Fibroblast of skin of scalp (primary cell): ENCODE measurements around the gene RAB4B. TPM values are rescaled to one million over a fixed set of nuclear protein-coding genes. Genes with fewer than 3 reads are reported as not detected.
"Not testable (repeated sequence)": the region's sequence is repeated elsewhere in the genome, so short reads cannot be mapped to it uniquely, and the experiment has no call there.

Experiments used
- DNase-seq: peaks from one replicate; pipeline ENCODE4 v3.0.0-alpha.2; 2013
- polyA plus RNA-seq, 2 experiments: library from polyadenylated mRNA; unstranded; fragments of 120-200 nt; gene quantifications; one replicate each; pipeline ENCODE4 v1.2.1, GENCODE V29; 2013; ENCODE audit not compliant: insufficient read length in 2 of 2

The RAB4B gene, protein sequence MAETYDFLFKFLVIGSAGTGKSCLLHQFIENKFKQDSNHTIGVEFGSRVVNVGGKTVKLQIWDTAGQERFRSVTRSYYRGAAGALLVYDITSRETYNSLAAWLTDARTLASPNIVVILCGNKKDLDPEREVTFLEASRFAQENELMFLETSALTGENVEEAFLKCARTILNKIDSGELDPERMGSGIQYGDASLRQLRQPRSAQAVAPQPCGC
- 23.2 TPM for polyA plus RNA-seq (2013, experiment 1 of 2; ENCODE audit: insufficient read length)
- polyA plus RNA-seq (2013, experiment 2 of 2; ENCODE audit: insufficient read length): 21.1 TPM

DNA sequence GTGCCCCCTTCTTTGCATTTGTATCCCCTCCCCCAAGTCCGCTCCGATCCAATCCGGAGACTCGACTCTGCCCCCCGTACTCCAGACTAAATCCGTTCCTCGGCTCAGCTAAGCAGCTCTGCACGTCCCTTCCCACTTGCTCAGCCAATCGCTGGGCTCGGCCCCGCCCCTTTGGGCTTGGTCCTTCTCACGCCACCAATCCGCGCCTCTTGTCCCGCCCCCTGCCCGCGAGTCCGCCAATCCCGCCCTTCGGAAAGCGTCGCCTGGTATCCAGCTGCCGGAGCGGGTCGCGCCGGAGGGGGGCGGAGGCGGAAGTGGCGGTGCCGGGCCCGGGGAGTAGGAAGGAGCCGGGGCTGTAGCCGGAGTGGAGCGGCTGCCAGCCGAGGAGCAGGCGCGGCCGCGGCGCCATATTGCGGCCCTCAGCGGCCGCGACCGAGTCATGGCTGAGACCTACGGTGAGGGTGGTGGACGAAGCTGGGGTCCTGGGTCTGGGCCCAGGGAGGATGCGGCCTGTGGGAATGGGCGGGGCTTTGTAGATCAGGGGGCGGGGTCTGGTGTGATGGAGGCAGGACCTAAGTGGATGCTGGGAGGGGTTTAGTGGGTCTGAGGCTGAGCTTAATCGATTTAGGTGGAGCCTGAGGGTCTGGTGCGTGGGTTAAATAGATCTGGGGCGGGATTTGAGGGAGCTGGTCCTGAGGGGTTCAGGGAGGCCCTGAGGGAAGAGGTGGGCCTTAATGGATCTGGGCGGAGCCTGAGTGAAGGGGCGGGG lies at the start of gene RAB4B:
RAB4B (plus strand) TSS at position 311 of the 769 bp plus-strand sequence; CDS start at position 440, 129 bp downstream.
- DNase-seq: peak; percentile 100

DNA sequence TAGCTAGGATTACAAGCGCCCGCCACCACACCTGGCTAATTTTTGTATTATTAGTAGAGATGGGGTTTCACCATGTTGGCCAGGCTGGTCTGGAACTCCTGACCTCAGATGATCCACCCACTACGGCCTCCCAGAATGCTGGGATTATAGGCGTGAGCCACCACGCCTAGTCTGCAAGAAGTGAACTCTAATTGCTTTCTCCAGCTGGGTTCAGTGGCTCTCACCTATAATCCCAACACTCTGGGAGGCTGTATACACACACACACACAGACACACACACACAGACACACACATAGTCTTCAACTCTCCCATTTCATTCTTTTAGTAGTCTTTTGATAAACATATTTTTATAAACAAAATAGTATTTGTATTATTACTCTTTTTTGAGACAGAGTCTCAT lies 48.0 kb upstream of the RAB4B start:
- DNase-seq: not testable (repeated sequence)

- not testable (repeated sequence) for DNase-seq
Measured at GRCh38 chr19:40732304-40732703, 45.7 kb upstream of the RAB4B start.

DNA sequence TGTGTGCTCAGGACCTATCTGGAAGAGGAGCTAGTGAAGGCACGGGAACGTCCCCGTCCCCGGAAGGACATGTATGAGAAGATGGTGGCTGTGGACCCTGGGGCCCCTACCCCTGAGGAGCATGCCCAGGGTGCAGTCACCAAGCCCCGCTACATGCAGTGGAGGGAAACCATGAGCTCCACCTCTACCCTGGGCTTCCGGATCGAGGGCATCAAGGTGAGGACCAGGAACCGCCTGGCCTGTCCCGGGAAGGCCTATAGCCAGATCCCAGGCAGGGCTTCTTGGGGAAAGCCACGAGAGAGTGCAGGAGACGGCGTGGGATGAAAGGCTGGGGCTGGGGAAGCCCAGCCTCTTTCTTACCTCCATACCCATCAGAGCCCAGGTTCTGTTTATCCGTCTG lies 44.9 kb upstream of the RAB4B start:
- DNase-seq: no peak

GRCh38 chr19:40735013-40735771 lies 42.9 kb upstream of the RAB4B start:
- no peak for DNase-seq

DNA sequence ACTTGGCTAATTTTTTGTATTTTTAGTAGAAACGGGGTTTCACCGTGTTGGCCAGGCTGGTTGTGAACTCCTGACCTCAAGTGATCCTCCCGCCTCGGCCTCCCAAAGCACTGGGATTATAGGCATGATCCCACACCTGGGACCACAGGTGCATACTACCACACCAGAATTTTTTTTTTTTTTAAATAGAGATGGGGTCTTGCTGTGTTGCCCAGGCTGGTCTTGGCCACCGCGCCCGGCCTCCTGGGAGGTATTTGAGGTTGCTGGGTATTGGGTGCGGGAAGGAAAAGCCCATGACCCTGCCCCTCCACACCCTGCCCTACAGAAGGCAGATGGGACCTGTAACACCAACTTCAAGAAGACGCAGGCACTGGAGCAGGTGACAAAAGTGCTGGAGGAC lies 41.4 kb upstream of the RAB4B start:
- DNase-seq: no peak

DNA sequence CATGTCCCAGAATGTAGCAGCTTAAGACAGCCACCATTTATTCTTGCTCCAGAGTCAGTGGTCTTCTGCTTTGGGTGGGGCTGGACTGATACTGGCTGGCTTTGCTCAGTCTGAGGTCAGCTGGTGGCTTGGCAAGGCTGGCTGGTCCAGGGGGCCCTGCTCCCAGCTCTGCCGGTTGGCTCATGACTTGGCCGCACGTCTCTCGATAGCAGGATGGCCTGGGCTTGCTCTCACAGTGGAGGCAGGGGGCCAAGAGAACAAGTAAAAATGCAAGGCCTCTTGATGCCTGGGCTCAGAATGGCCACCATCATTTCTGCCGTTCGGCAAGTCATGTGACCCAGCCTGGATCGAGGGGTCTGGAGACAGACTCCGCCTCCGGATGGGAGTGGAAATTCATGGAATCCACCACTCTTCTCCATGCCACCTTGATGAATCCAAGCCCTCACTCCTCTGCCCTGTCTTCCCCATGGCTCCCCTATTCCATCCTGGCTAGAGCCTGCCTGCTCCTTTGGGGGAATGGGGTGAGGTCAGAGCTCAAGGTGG lies 40.9 kb upstream of the RAB4B start:
- DNase-seq: no peak

GRCh38 chr19:40739030-40739839 lies 38.8 kb upstream of the RAB4B start:
- no peak for DNase-seq

- no peak for DNase-seq
Measured at GRCh38 chr19:40739871-40740703, 38.0 kb upstream of the RAB4B start.

DNA sequence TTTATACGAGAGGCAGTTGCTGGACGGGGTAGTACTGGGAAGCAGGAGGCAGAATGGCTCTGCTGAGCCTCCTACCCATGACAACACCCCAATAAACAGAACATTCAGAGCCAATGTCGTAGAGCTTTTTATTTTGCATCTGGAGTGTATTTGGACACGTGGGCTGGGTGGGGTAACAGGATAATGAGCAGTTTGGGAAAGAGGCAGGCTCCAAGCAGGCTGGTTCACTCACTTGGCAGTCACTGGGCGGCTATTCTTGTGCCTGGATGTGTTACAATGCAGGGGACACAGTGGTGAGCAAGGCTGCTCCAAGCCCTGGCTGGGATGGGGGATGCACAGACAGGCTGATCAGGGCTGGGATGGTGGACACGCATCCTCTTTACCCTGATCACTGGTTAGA lies 37.3 kb upstream of the RAB4B start:
- DNase-seq: no peak

DNA sequence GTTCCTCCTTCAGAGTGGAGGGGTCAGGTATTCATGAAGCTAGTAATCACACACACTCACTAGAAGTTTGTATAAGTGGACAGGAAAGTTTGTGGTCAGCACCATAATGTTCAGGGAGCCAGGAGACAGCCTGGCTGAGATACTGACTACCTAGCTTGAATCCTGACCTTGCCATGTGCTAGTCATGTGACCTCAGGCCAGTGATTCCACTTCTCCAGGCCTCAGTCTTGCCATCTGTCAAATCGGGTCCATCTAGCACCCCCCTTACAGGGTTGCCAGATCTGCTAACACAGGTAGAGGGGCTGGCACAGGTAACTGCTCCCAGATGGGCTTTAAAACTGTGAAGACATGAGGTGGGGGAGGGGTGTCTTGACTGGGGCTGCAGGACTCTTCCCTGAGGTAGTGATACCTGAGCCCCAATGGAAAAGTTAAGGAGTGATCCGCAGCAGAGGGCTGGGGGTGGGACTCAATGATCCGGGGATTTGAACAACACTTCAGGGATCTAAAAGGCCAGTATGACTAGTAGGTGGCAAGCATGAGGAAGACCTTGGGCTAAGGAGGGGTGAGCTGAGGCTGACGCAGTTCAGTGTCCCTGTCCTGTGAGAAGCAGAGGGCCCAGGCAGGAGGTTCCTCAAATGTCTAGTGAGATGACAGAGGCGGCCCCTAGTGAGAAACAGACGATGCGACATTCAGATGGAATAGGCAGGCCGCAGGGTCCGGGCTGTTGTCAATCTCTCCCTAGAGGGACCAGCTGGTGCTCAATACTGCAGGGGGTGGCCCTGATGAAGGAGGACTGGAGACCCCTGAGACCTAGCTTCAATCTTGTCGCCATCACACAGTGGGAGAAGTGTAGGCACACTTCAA lies 36.3 kb upstream of the RAB4B start:
- no peak for DNase-seq

DNA sequence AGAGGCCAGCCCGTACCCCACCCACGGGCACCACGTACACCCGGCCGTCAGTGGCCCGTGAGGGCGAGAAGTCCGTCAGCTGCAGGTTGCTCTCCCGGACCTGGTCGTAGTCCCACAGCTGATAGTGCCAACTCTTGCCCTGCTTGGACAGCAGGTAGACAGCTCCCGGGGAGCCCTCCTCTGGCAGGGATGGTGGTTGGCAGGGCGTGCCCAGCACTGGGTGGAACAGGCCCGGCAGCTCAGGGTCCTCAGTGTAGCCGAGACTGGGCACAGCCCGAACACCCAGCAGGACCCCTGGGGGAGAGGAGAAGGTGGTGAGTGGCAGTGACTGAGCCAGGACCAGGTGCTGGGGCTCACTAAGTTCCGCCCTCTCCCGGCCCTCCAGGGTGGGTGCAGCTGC lies 35.6 kb upstream of the RAB4B start:
- DNase-seq: no peak

DNA sequence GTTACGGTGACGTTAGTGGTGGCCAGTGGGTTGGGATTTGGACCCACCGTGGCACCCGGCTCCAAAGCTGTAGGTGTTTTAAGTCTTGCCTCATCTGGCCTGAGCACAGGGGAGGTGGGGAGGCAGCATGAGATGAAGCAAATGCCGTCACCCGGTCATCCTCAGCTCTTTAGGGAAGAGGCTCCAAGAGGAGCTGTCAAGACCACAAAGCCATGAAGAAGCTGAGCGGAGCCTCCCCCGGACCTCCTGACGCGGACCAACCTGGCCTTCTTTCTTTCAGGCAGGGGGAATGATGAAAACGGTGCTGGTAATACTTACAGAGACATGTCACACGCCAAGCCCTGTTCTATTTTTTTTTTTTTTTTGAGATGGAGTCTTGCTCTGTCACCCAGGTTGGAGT lies 35.2 kb upstream of the RAB4B start:
- DNase-seq: no peak

DNA sequence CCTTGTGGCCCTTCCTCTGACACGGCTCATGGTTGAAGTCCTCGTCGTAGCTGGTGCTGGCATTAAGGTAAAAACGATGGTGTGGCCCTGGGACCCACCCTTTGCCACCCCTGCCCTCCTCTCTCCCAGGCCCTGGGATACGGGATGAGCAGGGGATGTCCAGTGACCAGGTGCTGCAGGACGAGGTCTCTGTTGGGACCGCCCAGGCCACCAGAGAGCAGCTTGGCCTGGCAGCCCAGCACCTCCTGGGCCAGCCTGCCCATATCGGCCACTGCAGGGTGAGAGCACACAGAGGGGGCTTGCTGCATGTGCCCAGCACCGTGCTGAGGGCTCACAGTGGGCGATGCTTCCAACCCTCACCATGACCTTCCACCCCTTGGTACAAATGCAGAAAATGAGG lies 34.1 kb upstream of the RAB4B start:
- no peak for DNase-seq

GRCh38 chr19:40744554-40745401 lies 33.3 kb upstream of the RAB4B start:
- DNase-seq: peak; percentile 20

GRCh38 chr19:40745402-40745780 lies 32.7 kb upstream of the RAB4B start:
- DNase-seq: peak; percentile 73

GRCh38 chr19:40747536-40747935 lies 30.5 kb upstream of the RAB4B start:
- DNase-seq: no peak

GRCh38 chr19:40750058-40750873 lies 27.8 kb upstream of the RAB4B start, which contains the start of gene ACTMAP:
ACTMAP (minus strand) TSS chr19:40750477; CDS start chr19:40749803, 674 bp downstream.
- DNase-seq: peak; percentile 100
